Bronchial epithelial cell (primary cell): Measurements from ENCODE around the gene EFNA3. TPM values are rescaled to one million over a fixed set of nuclear protein-coding genes. Genes with fewer than 3 reads are reported as not detected.
"Not testable (repeated sequence)": the region's sequence is repeated elsewhere in the genome, so short reads cannot be mapped to it uniquely, and the experiment has no call there.

Experiments
- DNase-seq: peaks from one replicate; pipeline ENCODE4 v3.0.0-alpha.2; 2010; ENCODE audit warnings: low read depth
- FAIRE-seq: peaks from 2 replicates; lab custom pipeline; 2011; peaks lifted over from hg19 to GRCh38; lab: Jason Lieb, UNC
- H3K27me3 ChIP-seq: 2 replicates; pipeline ENCODE4 v1.5.1; 2011; ENCODE audit warnings: low read length; ENCODE audit not compliant: control insufficient read depth, insufficient read depth
- H3K36me3 ChIP-seq: 2 replicates; pipeline ENCODE4 v1.5.1; 2011; ENCODE audit warnings: low read length; ENCODE audit not compliant: control insufficient read depth, insufficient read depth
- H3K4me3 ChIP-seq: 2 replicates; pipeline ENCODE4 v1.5.1; 2011; ENCODE audit warnings: mild to moderate bottlenecking, low read depth, low read length, control low read depth
- CTCF ChIP-seq: IDR thresholded peaks from 2 replicates; pipeline ENCODE4 v1.5.1; 2011; ENCODE audit warnings: mild to moderate bottlenecking, moderate library complexity, low read length, control low read depth, inconsistent platforms; ENCODE audit not compliant: insufficient read depth, severe bottlenecking
- total RNA-seq: library from RNA; depleted of rRNA; stranded (reverse); fragments of >200 nt; gene quantifications from 2 replicates; pipeline ENCODE4 v1.2.1, GENCODE V29; 2014

The EFNA3 gene
- total RNA-seq, 1 donor from 2014 or later: 3.7 TPM

- no peak for FAIRE-seq
- no peak for TF ChIP-seq CTCF
Measured at GRCh38 chr1:155110826-155111225, 32.2 kb downstream of the EFNA3 start.

GRCh38 chr1:155113450-155113980 is 34.9 kb downstream of the EFNA3 start:
- FAIRE-seq: no peak

More at GRCh38 chr1:155110826-155111225, 32.2 kb downstream of the EFNA3 start:
- Histone ChIP-seq H3K36me3 (no peaks in the 10 kb centered on the region), H3K4me3 (no peak overlapping the region), H3K27me3 (no peaks in the 10 kb centered on the region)
- no peak for DNase-seq

GRCh38 chr1:155116113-155116764 is 37.6 kb downstream of the EFNA3 start:
- no peak for FAIRE-seq
- Histone ChIP-seq H3K27me3 (no peaks in the 10 kb centered on the region), H3K36me3 (no peaks in the 10 kb centered on the region), H3K4me3 (no peak overlapping the region)
- no peak for DNase-seq
- no peak for TF ChIP-seq CTCF

More at GRCh38 chr1:155113450-155113980, 34.9 kb downstream of the EFNA3 start:
- H3K4me3 ChIP-seq: no peak overlapping the region
- no peaks in the 10 kb centered on the region for H3K27me3 ChIP-seq
- H3K36me3 ChIP-seq: no peaks in the 10 kb centered on the region
- no peak for TF ChIP-seq CTCF
- DNase-seq: no peak

- TF ChIP-seq CTCF: no peak
- no peaks in the 10 kb centered on the region for H3K36me3 ChIP-seq
- DNase-seq (no peak), FAIRE-seq (no peak)
- H3K4me3 ChIP-seq: no peak overlapping the region
- H3K27me3 ChIP-seq: no peaks in the 10 kb centered on the region
Measured at GRCh38 chr1:155117610-155118009, 39.0 kb downstream of the EFNA3 start.

GRCh38 chr1:155118090-155118489 is 39.5 kb downstream of the EFNA3 start:
- FAIRE-seq, DNase-seq, H3K36me3 ChIP-seq: not testable (repeated sequence)

GRCh38 chr1:155120253-155120652 is 41.6 kb downstream of the EFNA3 start:
- Histone ChIP-seq H3K36me3 (no peaks in the 10 kb centered on the region), H3K4me3 (no peak overlapping the region), H3K27me3 (no peaks in the 10 kb centered on the region)
- no peak for FAIRE-seq
- TF ChIP-seq CTCF: no peak
- DNase-seq: no peak

More at GRCh38 chr1:155118090-155118489, 39.5 kb downstream of the EFNA3 start:
- not testable (repeated sequence) for H3K4me3 ChIP-seq, H3K27me3 ChIP-seq
